HG03095 (cell line): ENCODE results near the gene DNAH14.
"Not testable (repeated sequence)": the region's sequence is repeated elsewhere in the genome, so short reads cannot be mapped to it uniquely, and the experiment has no call there.

Experiments
- ATAC-seq: cut with Tn5 transposase; IDR thresholded peaks from one replicate; pipeline ENCODE4 v1.9.1; 2021; ENCODE audit warnings: moderate library complexity; ENCODE audit not compliant: unreplicated experiment

DNAH14 gene

GRCh38 chr1:224920930-224921329 lies 8.5 kb upstream of the DNAH14 start:
- no peak for ATAC-seq

DNA sequence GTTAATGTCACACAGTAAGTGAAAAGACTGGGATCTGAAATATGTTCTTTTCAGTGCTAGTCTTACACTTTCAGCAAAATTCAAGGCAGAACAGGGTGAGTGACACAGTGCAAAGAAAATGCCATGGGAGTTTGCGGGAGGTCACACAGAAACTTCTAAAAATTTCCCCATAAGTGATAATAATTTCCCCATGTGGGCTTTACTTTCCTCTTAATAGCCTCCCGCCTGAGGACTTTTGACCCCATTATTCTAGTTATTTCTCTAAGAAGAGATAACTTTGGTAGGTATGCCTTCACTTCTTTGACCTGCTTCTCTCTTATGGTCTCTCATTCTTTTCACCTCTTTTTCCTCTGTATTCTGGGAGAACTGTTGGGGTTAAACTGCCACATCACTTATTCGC lies 8.1 kb upstream of the DNAH14 start:
- ATAC-seq = no peak

- no peak for ATAC-seq
Observed at GRCh38 chr1:224922404-224923164, 6.9 kb upstream of the DNAH14 start.

- no peak for ATAC-seq
Observed at GRCh38 chr1:224923726-224924125, 5.7 kb upstream of the DNAH14 start.

DNA sequence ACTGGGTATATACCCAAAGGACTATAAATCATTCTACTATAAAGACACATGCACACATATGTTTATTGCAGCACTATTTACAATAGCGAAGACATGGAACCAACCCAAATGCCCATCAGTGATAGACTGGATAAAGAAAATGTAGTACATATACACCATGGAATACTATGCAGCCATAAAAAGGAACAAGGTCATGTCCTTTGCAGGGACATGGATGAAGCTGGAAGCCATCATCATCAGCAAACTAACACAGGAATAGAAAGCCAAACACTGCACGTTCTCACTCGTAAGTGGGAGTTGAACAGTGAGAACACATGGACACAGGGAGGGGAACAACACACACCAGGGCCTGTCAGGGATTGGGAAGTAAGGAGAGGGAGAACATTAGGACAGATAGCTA lies 1.8 kb upstream of the DNAH14 start:
- ATAC-seq = not testable (repeated sequence)

DNA sequence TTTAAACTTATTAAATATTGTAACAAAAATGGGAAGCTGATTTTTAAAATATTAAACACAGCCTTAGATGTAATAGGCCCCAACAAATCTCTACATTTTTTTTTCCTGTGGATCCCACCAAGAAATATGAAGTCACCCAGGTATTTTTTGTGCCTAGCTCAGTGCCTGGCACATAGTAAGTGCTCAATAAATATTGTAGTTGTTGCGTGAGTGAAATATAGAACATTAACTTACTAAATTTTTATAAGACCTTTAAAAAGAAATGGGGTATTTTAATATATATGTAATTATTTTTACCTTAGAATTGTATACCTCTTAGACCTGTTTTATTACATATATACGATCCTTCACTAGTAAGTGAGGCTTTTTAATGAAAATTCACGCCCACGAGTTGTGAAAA lies 569 bp upstream of the DNAH14 start:
- no peak for ATAC-seq

DNA sequence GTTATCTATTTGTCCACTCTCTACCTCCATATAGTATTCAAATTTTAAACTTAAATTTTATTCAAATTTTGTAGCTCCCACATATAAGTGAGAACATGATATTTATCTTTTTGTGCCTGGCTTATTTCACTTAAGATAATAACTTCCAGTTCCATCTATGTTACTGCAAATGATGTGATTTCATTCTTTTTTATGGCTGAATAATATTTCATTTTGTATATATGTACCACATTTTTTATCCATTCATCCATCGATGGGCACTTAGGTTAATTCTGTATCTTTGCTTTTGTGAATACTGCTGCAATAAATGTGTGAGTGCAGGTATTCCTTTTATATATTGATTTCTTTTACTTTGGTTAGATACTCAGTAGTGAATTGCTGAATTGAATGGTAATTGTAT lies 2.1 kb downstream of the DNAH14 start:
- no peak for ATAC-seq

DNA sequence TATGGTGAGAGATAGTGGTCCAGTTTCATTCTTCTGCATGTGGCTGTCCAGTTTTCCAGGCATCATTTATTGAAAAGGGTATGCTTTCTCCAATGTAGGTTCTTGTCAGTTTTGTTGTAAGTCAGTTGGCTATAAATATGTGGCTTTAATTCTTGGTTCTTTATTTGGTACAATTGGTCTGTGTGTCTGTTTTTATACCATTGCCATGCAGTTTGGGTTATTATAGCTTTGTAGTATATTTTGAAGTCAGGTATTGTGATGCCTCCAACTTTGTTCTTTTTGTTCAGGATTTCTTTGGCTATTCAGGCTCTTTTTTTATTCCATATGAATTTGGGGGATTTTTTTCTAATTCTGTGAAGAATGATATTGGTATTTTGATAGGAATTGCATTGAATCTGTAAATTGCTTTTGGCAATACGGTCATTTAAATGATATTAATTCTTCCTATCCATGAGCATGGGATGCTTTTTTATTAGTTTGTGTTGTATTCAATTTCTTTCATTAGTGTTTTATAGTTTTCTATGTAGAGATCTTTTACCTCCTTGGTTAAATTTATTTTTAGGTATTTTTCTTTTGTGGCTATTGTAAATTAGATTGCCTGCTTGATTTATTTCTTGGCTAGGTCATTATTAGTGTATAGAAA lies 3.3 kb downstream of the DNAH14 start:
- ATAC-seq = no peak

DNA sequence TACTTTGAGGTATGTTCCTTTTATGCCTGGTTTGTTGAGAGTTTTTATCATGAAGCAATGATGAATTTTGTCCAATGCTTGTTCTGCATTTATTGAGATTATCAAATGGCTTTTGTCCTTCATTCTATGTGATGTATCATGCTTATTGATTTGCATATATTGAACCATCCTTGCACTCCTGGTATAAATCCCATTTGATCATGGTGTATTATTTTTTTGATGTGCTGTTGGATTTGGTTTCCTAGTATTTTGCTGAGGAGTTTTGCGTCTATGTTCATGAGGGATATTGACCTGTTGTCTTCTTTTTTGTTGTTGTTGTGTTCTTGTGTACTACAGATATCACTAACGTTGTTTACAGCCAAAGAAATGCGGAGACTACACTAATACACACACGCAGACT lies 4.1 kb downstream of the DNAH14 start:
- no peak for ATAC-seq

DNA sequence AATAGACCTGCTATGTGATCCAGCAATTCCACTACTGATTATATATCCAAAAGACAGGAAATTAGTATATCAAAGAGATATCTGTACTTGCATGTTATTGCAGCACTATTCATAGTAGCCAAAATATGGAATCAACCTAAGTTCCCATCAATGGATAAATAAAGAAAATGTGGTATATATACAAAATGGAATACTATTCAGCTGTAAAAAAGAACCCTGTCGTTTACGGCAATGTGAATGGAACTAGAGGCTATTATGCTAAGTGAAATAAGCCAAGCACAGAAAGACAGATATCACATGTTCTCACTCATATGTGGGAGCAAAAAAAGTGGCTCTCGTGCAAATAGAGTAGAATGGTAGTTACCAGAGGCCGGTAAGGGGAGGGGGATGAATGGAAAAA lies 9.2 kb downstream of the DNAH14 start:
- ATAC-seq = no peak

- ATAC-seq = no peak
Observed at GRCh38 chr1:224939844-224940425, 10.5 kb downstream of the DNAH14 start.

DNA sequence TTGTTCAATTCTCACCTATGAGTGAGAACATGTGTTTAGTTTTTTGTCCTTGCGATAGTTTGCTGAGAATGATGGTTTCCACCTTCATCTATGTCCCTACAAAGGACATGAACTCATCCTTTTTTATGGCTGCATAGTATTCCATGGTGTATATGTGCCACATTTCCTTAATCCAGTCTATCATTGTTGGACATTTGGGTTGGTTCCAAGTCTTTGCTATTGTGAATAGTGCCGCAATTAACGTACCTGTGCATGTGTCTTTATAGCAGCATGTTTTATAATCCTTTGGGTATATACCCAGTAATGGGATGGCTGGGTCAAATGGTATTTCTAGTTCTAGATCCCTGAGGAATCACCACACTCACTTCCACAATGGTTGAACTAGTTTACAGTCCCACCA lies 11.3 kb downstream of the DNAH14 start:
- not testable (repeated sequence) for ATAC-seq

GRCh38 chr1:224945651-224946348 lies 16.3 kb downstream of the DNAH14 start:
- not testable (repeated sequence) for ATAC-seq

DNA sequence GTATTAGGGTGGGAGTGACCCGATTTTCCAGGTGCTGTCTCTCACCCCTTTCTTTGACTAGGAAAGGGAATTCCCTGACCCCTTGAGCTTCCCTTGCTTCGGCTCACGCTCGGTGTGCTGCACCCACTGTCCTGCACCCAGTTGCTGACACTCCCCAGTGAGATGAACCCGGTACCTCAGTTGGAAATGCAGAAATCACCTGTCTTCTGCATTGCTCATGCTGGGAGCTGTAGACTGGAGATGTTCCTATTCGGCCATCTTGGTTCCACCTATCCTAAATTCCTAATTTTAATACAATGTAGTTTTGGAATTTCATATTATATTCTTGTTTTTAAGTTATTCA lies 16.8 kb downstream of the DNAH14 start:
- ATAC-seq = not testable (repeated sequence)

DNA sequence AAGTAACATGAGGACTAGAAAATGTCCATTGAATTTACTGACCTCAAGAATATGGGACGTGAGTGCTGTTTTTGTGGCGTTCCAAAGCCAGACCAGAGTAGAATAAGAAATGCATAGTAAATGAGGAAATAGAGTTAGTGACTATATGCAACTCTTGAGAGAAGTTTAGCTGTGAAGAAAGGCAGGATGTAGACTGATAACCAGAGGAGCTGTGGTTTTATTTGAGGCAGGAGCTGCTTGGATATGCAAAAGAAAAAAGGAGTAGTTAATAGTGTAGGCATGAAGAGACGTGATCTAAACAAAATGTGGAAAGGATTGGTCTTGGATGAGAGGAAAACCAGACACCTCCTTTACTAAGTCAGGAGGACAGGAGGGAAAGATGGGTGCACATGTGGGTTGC lies 28.2 kb downstream of the DNAH14 start:
- no peak for ATAC-seq

DNA sequence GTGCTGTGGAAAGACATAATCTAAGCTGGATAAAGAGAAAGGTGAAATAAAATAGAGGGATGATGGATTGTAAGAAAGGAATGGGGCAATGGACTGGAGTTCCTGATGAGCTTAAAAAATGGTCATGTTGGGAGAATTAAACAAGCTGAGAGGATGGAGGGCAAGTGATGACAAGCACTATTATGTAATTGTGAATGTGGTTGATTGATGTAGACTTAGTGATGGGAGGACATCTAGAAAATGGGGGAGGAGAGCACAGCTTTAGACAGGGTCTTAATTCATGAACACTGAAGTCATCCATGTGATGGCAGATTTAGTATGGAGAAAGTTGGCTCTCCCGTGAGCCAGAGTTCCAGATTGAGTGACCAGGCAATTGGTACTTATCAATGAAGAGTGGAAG lies 29.0 kb downstream of the DNAH14 start:
- ATAC-seq = no peak

GRCh38 chr1:224959115-224959514 lies 29.6 kb downstream of the DNAH14 start:
- no peak for ATAC-seq

DNA sequence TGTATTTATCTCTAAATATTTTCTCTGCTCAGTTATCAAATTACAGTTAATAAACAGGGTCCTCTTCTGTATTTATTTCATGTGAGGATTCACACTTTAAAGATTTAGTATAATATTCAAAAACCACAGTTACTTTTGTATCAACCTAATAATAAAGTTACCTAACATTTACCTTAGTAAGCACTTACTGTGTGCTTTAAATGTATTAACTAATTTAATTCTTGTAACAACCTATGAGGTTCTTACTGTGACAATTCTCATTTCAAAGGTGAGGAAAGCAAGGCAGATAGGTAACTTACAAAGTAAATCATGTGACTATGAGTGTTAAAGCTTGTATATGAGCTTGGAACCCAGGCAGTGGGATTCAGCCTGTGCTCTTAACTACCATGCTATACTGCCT lies 30.2 kb downstream of the DNAH14 start:
- ATAC-seq = no peak

DNA sequence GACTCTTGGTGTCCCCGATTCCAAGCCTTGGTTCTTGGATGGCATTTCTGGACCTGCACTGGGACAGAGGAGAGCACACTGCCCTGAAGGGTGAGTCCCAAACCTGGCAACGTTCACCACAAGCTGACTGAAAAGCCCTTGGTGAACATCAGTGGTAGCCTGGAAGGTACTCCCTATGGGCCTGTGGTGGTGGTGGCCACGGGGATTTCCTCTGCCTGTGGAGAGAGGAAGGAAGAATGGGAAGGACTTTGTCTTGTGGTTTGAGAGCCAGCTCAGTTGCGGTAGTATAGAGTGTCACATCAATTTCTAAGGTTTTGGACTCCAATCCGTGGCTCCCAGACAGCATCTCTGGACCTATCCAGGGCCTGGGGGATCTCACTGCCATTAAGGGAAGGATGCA lies 50.7 kb downstream of the DNAH14 start:
- ATAC-seq = no peak

GRCh38 chr1:224981922-224982354 lies 52.5 kb downstream of the DNAH14 start:
- not testable (repeated sequence) for ATAC-seq

DNA sequence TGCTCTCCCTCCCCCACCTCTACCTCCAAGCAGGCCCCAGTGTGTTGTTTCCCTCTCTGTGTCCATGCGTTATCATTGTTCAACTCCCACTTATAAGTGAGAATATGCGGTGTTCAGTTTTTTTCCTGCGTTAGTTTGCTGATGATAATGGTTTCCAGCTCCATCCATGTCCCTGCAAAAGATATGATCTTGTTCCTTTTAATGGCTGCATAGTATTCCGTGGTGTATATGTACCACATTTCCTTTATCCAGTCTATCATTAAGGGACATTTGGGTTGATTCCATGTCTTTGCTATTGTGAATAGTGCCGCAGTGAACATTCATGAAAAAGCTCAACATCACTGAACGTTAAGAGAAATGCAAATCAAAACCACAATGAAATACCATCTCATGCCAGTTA lies 58.6 kb downstream of the DNAH14 start:
- ATAC-seq = no peak

- ATAC-seq = no peak
Observed at GRCh38 chr1:224989615-224990014, 60.1 kb downstream of the DNAH14 start.
